Ovary (tissue), 9 donors: ENCODE data around the gene IDH2. TPM values are rescaled to one million over a fixed set of nuclear protein-coding genes. Genes with fewer than 3 reads are reported as not detected.

Experiments
- DNase-seq, 5 donors: peaks; one replicate each; pipeline ENCODE4 v3.0.0-alpha.2; 2019 to 2020
- H3K27ac ChIP-seq, 2 donors: fragments of 200-600 bp; one replicate each; pipeline versions ENCODE4 v1.5.1 to v1.8.0; 2019 to 2022
- H3K27me3 ChIP-seq: fragments of 200-600 bp; one replicate; pipeline ENCODE4 v1.8.0; 2022
- H3K36me3 ChIP-seq: fragments of 200-600 bp; sonication (generic); one replicate; pipeline ENCODE4 v1.5.1; 2019
- H3K4me1 ChIP-seq: one replicate; pipeline ENCODE4 v1.8.1; 2013; ENCODE audit warnings: mild to moderate bottlenecking, moderate library complexity; ENCODE audit not compliant: insufficient read depth
- H3K4me3 ChIP-seq: fragments of 200-600 bp; sonication (generic); one replicate; pipeline ENCODE4 v1.5.1; 2017
- H3K9me3 ChIP-seq, 2 donors: fragments of 200-600 bp in 1 of 2; sonication (generic) in 1 of 2; one replicate each; pipeline versions ENCODE4 v1.5.1 to v1.8.1; 2013 to 2019; ENCODE audit warnings: mild to moderate bottlenecking in 1 of 2, moderate library complexity in 1 of 2
- CTCF ChIP-seq, 3 donors: fragments of 450-650 bp in 2 of 3; fragments of 200-600 bp in 1 of 3; IDR thresholded peaks; one replicate each; pipeline versions ENCODE4 v1.5.1 to v1.8.0; 2016 to 2022; ENCODE audit warnings: antibody characterized with exemption in 3 of 3, mild to moderate bottlenecking in 1 of 3
- EP300 ChIP-seq: sonication (generic); formaldehyde crosslinking; IDR thresholded peaks from one replicate; pipeline ENCODE4 v1.6.1; 2017; ENCODE audit warnings: antibody characterized with exemption
- POLR2A ChIP-seq: fragments of 450-650 bp; IDR thresholded peaks from one replicate; pipeline ENCODE4 v1.6.1; 2017; ENCODE audit warnings: antibody characterized with exemption, mild to moderate bottlenecking, moderate library complexity
- WGBS, 3 donors: extraction: QIAGEN DNeasy Blood & Tissue Kit in 1 of 3; methylation state at CpG; one replicate each; pipeline versions ENCODE4 v1.1.5 to v1.1.7; 2013 to 2017; 5-methylcytosine and 5-hydroxymethylcytosine counted together
- intact Hi-C, 4 donors: fragments of 100-400 bp; cut with DNase I; formaldehyde crosslinking; loops; one replicate each; pipeline versions ENCODE4 v1.11.0 to v1.15.1; 2022 to 2023
- polyA plus RNA-seq, 2 donors: library from polyadenylated mRNA; stranded (reverse); fragments of 200-250 nt in 1 of 2; fragments of 350-450 nt in 1 of 2; fragmentation: Illumina TruSeq in 1 of 2; extraction: RNeasy Lipid Tissue Mini Kit (QIAGEN cat#74804) in 1 of 2; gene quantifications; one replicate each; pipeline ENCODE4 v1.2.3, GENCODE V29; 2013 to 2014
- total RNA-seq, 7 donors: library from RNA; depleted of rRNA in 2 of 7; stranded (reverse); fragments of >200 nt in 2 of 7; fragmentation: NEBNext Ultra II Directional in 3 of 7; extraction: Animal tissue kit (Norgen Biotek cat#: 25700) in 3 of 7; gene quantifications; one replicate each; pipeline versions ENCODE4 v1.1.0 to v1.2.4, GENCODE V29; 2016 to 2023
- donor health status: DM: no; HTN: no; CAD: no; lungs with moderate emphysema.
- donor health status: DM: no; HTN: no; CAD: no.
- donor health status: Bipolar disorder and iron deficiency.
- donor health status: DM: yes; HTN: yes; CAD: no.
- donor health status: DM: no; HTN: no; CAD: no.
- donor health status: DM: yes; HTN: yes; CAD: no.

The IDH2 gene
- total and polyA plus RNA-seq, 9 donors: 13.7 to 44.6 (median 25.4) TPM

GRCh38 chr15:90055182-90055581 is 47.1 kb downstream of the IDH2 start:
- Histone ChIP-seq H3K27ac (no peak overlapping the region), H3K9me3 (no peaks in the 10 kb centered on the region), H3K4me1 (no peaks in the 10 kb centered on the region), H3K36me3 (no peaks in the 10 kb centered on the region), H3K27me3 (no peaks in the 10 kb centered on the region), H3K4me3 (no peak overlapping the region)
- DNase-seq: no peak
- no peak for TF ChIP-seq POLR2A
- TF ChIP-seq EP300: no peak
- TF ChIP-seq CTCF (IDR thresholded peaks at IDR 0.05): no peak
- 87 to 92% (median 91%) methylated on average over 7 of the region's 7 CpGs for WGBS, 3 donors
- intact Hi-C loops: no loop called here

GRCh38 chr15:90054618-90055097 is 47.6 kb downstream of the IDH2 start:
- H3K9me3 ChIP-seq: no peaks in the 10 kb centered on the region
- no peaks in the 10 kb centered on the region for H3K27me3 ChIP-seq
- no peak overlapping the region for H3K27ac ChIP-seq
- H3K36me3 ChIP-seq: no peaks in the 10 kb centered on the region
- DNase-seq: no peak
- intact Hi-C loops: no loop called here
- no peak for TF ChIP-seq EP300
- TF ChIP-seq CTCF (IDR thresholded peaks at IDR 0.05): no peak
- TF ChIP-seq POLR2A: no peak
- H3K4me1 ChIP-seq: no peaks in the 10 kb centered on the region
- WGBS, 3 donors: 45 to 58% (median 48%) methylated on average over 7 of the region's 7 CpGs
- no peak overlapping the region for H3K4me3 ChIP-seq

GRCh38 chr15:90053685-90054466 is 48.4 kb downstream of the IDH2 start:
- H3K9me3 ChIP-seq: no peaks in the 10 kb centered on the region

DNA sequence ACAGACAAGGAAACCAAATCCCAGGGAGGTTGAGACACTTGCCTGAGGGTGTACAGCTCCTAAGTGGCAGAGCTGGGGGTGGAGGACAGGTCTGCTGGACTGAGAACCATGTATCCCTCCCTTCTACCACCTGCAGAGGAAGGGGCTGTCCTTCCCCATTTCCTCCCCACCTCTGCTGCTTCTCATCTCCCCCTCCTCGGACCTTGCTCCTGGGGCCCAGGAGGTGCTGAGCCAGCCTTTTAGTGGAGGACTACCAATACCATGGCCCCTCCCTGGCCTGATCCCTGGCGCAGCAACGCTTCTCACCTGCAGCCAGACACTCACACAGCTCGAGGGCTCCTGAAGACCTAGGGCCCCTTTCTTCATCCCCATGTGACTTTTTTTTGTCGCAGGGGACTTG is 50.4 kb downstream of the IDH2 start:
- no peak overlapping the region for H3K27ac ChIP-seq
- intact Hi-C loops: no loop called here
- WGBS, 3 donors: 85 to 88% (median 86%) methylated on average over 5 of the region's 5 CpGs

More at GRCh38 chr15:90053685-90054466, 48.4 kb downstream of the IDH2 start:
- Histone ChIP-seq H3K36me3 (no peaks in the 10 kb centered on the region), H3K4me1 (no peaks in the 10 kb centered on the region), H3K27ac (no peak overlapping the region), H3K4me3 (no peak overlapping the region), H3K27me3 (no peaks in the 10 kb centered on the region)
- TF ChIP-seq EP300 (no peak), CTCF (IDR thresholded peaks at IDR 0.05) (no peak), POLR2A (no peak)
- intact Hi-C loops: no loop called here
- DNase-seq: no peak
- 79 to 83% (median 81%) methylated on average over 14 of the region's 14 CpGs for WGBS, 3 donors

More for the DNA sequence above, 50.4 kb downstream of the IDH2 start:
- H3K9me3 ChIP-seq: no peaks in the 10 kb centered on the region
- no peaks in the 10 kb centered on the region for H3K27me3 ChIP-seq
- no peaks in the 10 kb centered on the region for H3K4me1 ChIP-seq
- TF ChIP-seq POLR2A (no peak), CTCF (IDR thresholded peaks at IDR 0.05) (no peak), EP300 (no peak)
- no peak overlapping the region for H3K4me3 ChIP-seq
- H3K36me3 ChIP-seq: no peaks in the 10 kb centered on the region
- no peak for DNase-seq
